ENCODE measurements around the gene TRPM2.

TRPM2 gene

DNA sequence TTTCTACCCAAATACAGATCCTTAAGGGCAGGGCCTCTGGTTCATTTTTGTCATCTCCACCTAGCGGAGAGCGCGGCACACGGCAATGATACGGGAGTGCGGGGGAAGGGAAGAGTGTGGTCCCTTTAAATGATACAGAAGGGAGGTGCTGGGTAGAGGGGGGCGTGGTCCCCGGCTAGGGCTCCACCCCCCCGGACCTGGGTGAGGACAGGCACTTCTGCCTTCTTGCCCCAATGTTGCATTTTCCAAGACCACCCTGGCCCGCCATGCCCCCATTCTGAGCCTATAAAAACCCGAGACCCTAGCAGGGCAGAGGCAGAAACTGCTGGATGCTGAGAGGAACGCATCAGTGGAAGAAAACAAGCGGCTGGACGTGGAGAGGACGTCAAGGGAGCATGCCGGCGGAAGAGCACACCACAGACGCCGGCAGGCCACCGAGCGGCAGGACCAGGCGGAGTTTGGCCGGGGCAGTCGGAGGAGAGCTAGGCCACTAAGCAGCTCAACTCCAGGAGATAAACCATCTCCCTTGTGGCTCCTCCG is 131.9 kb downstream of the TRPM2 start:
- no peak for DNase-seq (ENCODE audit: low spot score)

DNA sequence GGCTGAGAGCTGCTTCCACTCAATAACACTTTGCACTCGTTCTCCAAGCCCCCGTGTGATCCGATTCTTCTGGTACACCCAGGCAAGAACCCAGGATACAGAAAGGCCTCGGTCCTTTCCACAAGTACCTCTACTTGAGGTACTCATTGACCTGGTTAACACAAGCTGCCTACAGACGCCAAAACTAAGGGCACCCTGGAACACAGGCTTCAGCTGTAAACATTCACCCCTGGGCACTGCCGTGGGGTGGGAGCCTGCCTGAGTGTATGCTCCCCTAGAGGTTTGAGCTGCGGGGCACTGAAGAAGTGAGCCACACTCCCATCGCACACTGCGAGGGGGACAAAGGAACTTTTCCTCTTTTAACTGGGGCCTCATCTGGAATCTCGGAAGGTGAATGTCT is 132.4 kb downstream of the TRPM2 start:
- no peak for DNase-seq (ENCODE audit: low spot score)

DNA sequence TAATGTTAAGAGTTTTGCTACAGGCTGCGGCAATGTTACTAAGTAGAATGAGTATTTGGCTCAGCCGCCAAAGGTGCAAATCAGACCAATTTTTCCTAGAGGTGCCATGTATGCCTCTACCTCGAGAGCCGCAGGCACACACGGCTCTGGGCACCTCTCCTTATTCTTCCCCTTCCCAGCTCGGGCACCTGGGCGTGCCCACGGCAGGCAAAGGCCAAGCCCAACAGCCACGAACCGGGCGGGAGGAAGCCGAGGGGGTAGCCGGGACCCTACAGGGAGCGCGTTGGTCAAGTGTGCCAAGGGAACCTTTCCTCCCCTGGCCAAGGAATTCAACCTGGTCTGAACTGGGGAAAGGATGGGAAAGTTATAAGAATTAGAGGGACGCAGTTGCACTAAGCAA is 132.9 kb downstream of the TRPM2 start:
- DNase-seq (ENCODE audit: low spot score) = no peak

DNA sequence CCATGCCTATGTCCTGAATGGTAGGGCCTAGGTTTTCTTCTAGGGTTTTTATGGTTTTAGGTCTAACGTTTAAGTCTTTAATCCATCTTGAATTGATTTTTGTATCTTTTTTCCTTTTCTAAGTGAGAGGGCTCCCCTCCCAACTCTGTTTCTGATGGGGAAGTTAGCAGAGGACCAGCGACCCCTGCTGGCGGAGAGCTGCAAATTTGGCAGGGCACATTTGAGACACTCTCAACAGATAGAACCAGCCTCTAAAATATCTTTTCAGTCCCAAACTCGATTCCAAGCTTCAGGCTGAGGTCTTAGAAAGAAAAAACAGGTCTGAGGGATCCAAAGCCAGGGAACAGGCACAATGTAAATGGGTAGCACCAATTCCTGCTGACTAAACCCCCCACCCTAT is 134.4 kb downstream of the TRPM2 start:
- no peak for DNase-seq (ENCODE audit: low spot score)

DNA sequence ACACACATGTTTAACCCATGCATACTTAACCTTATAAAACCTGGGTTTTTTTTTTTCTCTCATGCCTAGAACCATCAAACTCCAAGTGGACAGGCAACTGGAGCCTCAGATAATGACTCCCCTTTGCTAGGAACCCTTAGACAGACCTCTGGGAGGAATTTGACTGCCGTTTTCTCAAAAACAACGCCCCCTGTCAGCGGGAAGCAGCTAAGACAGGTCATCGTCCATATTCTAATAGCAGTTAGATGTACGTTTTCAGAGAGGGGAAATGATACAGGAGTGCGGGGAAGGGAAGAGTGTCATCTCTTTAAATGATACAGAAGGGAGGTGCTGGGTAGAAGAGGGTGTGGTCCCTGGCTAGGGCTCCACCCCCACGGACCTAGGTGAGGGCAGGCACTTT is 136.5 kb downstream of the TRPM2 start:
- DNase-seq (ENCODE audit: low spot score) = no peak

DNA sequence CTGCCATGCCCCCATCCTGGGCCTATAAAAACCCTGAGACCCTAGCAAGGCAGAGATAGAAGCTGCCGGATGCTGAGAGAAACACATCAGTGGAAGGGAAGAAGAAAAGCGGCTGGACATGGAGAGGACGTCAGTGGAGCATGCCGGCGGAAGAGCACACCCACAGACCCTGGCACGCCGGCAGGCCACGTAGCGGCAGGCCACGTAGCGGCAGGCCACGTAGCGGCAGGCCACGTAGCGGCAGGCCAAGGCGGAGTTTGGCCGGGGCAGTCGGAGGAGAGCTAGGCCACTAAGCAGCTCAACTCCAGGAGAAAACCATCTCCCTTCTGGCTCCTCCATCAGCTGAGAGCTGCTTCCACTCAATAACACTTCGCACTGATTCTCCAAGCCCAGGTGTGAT is 137.0 kb downstream of the TRPM2 start:
- DNase-seq (ENCODE audit: low spot score) = no peak

- no peak for DNase-seq (ENCODE audit: low spot score)
These were observed 137.4 kb downstream of the TRPM2 start for GRCh38 chr21:44490816-44491215.
